Measurements from ENCODE around the gene CCR6. TPM values are rescaled to one million over a fixed set of nuclear protein-coding genes. Genes with fewer than 3 reads are reported as not detected.

Gene CCR6
- total and polyA plus RNA-seq, 9 donors: 0.11 to 0.76 TPM; not detected in 7

GRCh38 chr6:167119670-167120582, 3.0 kb upstream of the CCR6 start:
- no peak for DNase-seq
- peaks cover 6% of the 10 kb centered on the region for H3K4me1 ChIP-seq (ENCODE audit: control insufficient read depth, insufficient read depth, low read length)
- peaks cover 3% of the 10 kb centered on the region for H3K9me3 ChIP-seq (replicated peaks; ENCODE audit: control insufficient read depth, low read depth, low read length)
- 57% methylated on average over 2 of the region's 8 CpGs for WGBS (ENCODE audit: insufficient coverage)
- no peak overlapping the region for H3K27ac ChIP-seq (ENCODE audit: low read length)
- H3K27me3 ChIP-seq (ENCODE audit: control insufficient read depth, insufficient read depth, low read length): peaks cover 9% of the 10 kb centered on the region
- no peak overlapping the region for H3K4me3 ChIP-seq (ENCODE audit: low read length)
- no peaks in the 10 kb centered on the region for H3K36me3 ChIP-seq (ENCODE audit: control insufficient read depth, insufficient read depth, low read length)

DNA sequence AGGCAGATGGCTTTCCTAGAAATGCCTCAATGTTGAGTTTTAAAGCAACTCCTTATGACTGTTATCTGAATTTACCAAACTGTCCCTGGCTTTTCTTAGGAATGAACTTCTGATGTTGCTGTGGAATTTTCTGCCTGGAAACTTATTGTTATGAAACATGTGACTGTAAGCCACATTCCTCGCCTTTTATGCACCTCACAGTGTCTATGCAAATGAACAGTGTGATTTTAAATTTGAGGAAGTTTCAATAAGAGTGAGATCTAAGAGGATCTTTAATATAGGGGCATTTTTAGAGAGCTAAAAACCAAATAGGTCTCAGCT, 2.4 kb upstream of the CCR6 start:
- Histone ChIP-seq H3K9me3 (replicated peaks; ENCODE audit: control insufficient read depth, low read depth, low read length) (peaks cover 3% of the 10 kb centered on the region), H3K4me1 (ENCODE audit: control insufficient read depth, insufficient read depth, low read length) (peaks cover 6% of the 10 kb centered on the region), H3K27me3 (ENCODE audit: control insufficient read depth, insufficient read depth, low read length) (peaks cover 7% of the 10 kb centered on the region), H3K36me3 (ENCODE audit: control insufficient read depth, insufficient read depth, low read length) (no peaks in the 10 kb centered on the region), H3K4me3 (ENCODE audit: low read length) (no peak overlapping the region), H3K27ac (ENCODE audit: low read length) (no peak overlapping the region)
- DNase-seq: no peak
- no CpG with 5 or more reads among the region's 1 CpG for WGBS (ENCODE audit: insufficient coverage)

DNA sequence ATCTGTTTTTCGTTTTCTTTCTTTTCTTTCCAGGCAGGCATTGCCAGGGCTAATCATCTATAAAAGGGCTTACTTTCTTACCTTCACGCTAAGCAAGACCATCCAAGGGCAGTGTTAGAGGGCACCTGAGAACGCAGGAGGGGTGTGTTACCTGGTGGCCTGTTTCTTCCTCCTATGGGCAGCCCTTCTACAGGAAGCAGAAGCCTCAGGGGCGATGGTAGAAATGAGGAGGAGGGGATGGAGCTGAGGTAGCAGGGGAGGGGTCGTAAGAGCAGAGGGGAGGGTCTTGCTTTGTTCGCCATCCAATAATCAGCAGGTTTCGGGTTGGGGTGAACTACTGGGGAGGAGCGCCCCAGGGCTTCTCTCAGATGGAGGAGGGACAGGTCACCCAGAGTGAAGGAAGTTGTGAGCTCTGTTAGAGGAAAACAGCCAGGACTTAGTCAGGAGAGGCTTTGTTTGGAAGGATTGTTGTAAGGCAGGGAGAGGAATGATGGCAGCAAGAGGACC, 1.5 kb upstream of the CCR6 start:
- 79% methylated on average over 5 of the region's 8 CpGs for WGBS (ENCODE audit: insufficient coverage)
- DNase-seq: no peak
- Histone ChIP-seq H3K27me3 (ENCODE audit: control insufficient read depth, insufficient read depth, low read length) (peaks cover 7% of the 10 kb centered on the region), H3K9me3 (replicated peaks; ENCODE audit: control insufficient read depth, low read depth, low read length) (peaks cover 3% of the 10 kb centered on the region), H3K27ac (ENCODE audit: low read length) (no peak overlapping the region), H3K4me1 (ENCODE audit: control insufficient read depth, insufficient read depth, low read length) (peaks cover under 1% of the 10 kb centered on the region), H3K4me3 (ENCODE audit: low read length) (no peak overlapping the region), H3K36me3 (ENCODE audit: control insufficient read depth, insufficient read depth, low read length) (no peaks in the 10 kb centered on the region)

- 85% methylated on average over 15 of the region's 23 CpGs for WGBS (ENCODE audit: insufficient coverage)
- Histone ChIP-seq H3K9me3 (replicated peaks; ENCODE audit: control insufficient read depth, low read depth, low read length) (peaks cover 3% of the 10 kb centered on the region), H3K27ac (ENCODE audit: low read length) (no peak overlapping the region), H3K36me3 (ENCODE audit: control insufficient read depth, insufficient read depth, low read length) (no peaks in the 10 kb centered on the region), H3K27me3 (ENCODE audit: control insufficient read depth, insufficient read depth, low read length) (peaks cover 7% of the 10 kb centered on the region), H3K4me3 (ENCODE audit: low read length) (no peak overlapping the region), H3K4me1 (ENCODE audit: control insufficient read depth, insufficient read depth, low read length) (no peaks in the 10 kb centered on the region)
- DNase-seq: no peak
Observed at GRCh38 chr6:167122041-167122826, 662 bp upstream of the CCR6 start.

GRCh38 chr6:167124753-167125152, 1.9 kb downstream of the CCR6 start:
- 87% methylated on average over 4 of the region's 5 CpGs for WGBS (ENCODE audit: insufficient coverage)
- Histone ChIP-seq H3K4me3 (ENCODE audit: low read length) (no peak overlapping the region), H3K4me1 (ENCODE audit: control insufficient read depth, insufficient read depth, low read length) (no peaks in the 10 kb centered on the region), H3K27me3 (ENCODE audit: control insufficient read depth, insufficient read depth, low read length) (peaks cover 5% of the 10 kb centered on the region), H3K9me3 (replicated peaks; ENCODE audit: control insufficient read depth, low read depth, low read length) (peaks cover 3% of the 10 kb centered on the region), H3K36me3 (ENCODE audit: control insufficient read depth, insufficient read depth, low read length) (no peaks in the 10 kb centered on the region), H3K27ac (ENCODE audit: low read length) (no peak overlapping the region)
- DNase-seq: no peak

GRCh38 chr6:167125410-167125809, 2.5 kb downstream of the CCR6 start:
- Histone ChIP-seq H3K36me3 (ENCODE audit: control insufficient read depth, insufficient read depth, low read length) (no peaks in the 10 kb centered on the region), H3K4me1 (ENCODE audit: control insufficient read depth, insufficient read depth, low read length) (no peaks in the 10 kb centered on the region), H3K4me3 (ENCODE audit: low read length) (no peak overlapping the region), H3K27ac (ENCODE audit: low read length) (no peak overlapping the region), H3K27me3 (ENCODE audit: control insufficient read depth, insufficient read depth, low read length) (peaks cover 5% of the 10 kb centered on the region), H3K9me3 (replicated peaks; ENCODE audit: control insufficient read depth, low read depth, low read length) (no peaks in the 10 kb centered on the region)
- no peak for DNase-seq
- WGBS (ENCODE audit: insufficient coverage): no CpG with 5 or more reads among the region's 4 CpGs

- no peak for DNase-seq
- no peaks in the 10 kb centered on the region for H3K36me3 ChIP-seq (ENCODE audit: control insufficient read depth, insufficient read depth, low read length)
- no peaks in the 10 kb centered on the region for H3K9me3 ChIP-seq (replicated peaks; ENCODE audit: control insufficient read depth, low read depth, low read length)
- no peak overlapping the region for H3K4me3 ChIP-seq (ENCODE audit: low read length)
- H3K4me1 ChIP-seq (ENCODE audit: control insufficient read depth, insufficient read depth, low read length): no peaks in the 10 kb centered on the region
- H3K27me3 ChIP-seq (ENCODE audit: control insufficient read depth, insufficient read depth, low read length): peaks cover 5% of the 10 kb centered on the region
- H3K27ac ChIP-seq (ENCODE audit: low read length): no peak overlapping the region
- no CpG with 5 or more reads among the region's 3 CpGs for WGBS (ENCODE audit: insufficient coverage)
Observed at GRCh38 chr6:167125855-167126349, 3.0 kb downstream of the CCR6 start.

- Histone ChIP-seq H3K27ac (ENCODE audit: low read length) (no peak overlapping the region), H3K36me3 (ENCODE audit: control insufficient read depth, insufficient read depth, low read length) (no peaks in the 10 kb centered on the region), H3K4me3 (ENCODE audit: low read length) (no peak overlapping the region), H3K4me1 (ENCODE audit: control insufficient read depth, insufficient read depth, low read length) (no peaks in the 10 kb centered on the region), H3K9me3 (replicated peaks; ENCODE audit: control insufficient read depth, low read depth, low read length) (no peaks in the 10 kb centered on the region), H3K27me3 (ENCODE audit: control insufficient read depth, insufficient read depth, low read length) (peaks cover 2% of the 10 kb centered on the region)
- whole genome bisulfite sequencing (ENCODE audit: insufficient coverage): 85% methylated on average over 10 of the region's 14 CpGs
- DNase-seq: no peak
Observed at GRCh38 chr6:167127785-167128531, 5.1 kb downstream of the CCR6 start.

GRCh38 chr6:167129159-167129558, 6.3 kb downstream of the CCR6 start:
- 50% methylated on average over 5 of the region's 6 CpGs for WGBS (ENCODE audit: insufficient coverage)
- H3K27me3 ChIP-seq (ENCODE audit: control insufficient read depth, insufficient read depth, low read length): peaks cover 2% of the 10 kb centered on the region
- H3K4me1 ChIP-seq (ENCODE audit: control insufficient read depth, insufficient read depth, low read length): no peaks in the 10 kb centered on the region
- H3K9me3 ChIP-seq (replicated peaks; ENCODE audit: control insufficient read depth, low read depth, low read length): no peaks in the 10 kb centered on the region
- no peak overlapping the region for H3K4me3 ChIP-seq (ENCODE audit: low read length)
- no peak overlapping the region for H3K27ac ChIP-seq (ENCODE audit: low read length)
- no peaks in the 10 kb centered on the region for H3K36me3 ChIP-seq (ENCODE audit: control insufficient read depth, insufficient read depth, low read length)
- DNase-seq: no peak

All from muscle of leg (tissue), 11 donors.